ENCODE measurements around the gene RIPK4. TPM values are rescaled to one million over a fixed set of nuclear protein-coding genes. Genes with fewer than 3 reads are reported as not detected.

The RIPK4 gene
- polyA plus RNA-seq, 1 donor = 14.4 TPM

DNA sequence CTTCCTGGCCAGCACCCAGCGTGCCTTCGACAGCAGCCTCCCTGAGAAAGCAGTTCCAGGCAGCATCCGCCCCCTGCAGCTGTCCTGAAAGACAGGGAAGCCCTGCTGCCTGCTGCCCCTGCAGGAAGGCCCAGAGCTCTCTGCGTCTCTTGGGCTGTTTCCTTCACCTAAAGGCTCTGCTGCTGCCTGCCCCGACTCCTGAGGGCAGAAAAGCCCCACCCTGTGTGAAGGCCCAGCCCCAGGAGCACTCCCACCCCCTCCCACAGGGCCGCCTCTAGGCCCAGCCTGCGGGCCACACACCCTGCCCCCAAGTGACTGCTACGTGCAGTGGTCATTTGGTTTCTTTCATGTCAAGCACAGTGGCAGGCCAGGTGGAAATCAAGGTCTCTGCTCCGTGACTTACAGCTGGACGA lies 12.4 kb downstream of the RIPK4 start:
- DNase-seq = no peak

DNA sequence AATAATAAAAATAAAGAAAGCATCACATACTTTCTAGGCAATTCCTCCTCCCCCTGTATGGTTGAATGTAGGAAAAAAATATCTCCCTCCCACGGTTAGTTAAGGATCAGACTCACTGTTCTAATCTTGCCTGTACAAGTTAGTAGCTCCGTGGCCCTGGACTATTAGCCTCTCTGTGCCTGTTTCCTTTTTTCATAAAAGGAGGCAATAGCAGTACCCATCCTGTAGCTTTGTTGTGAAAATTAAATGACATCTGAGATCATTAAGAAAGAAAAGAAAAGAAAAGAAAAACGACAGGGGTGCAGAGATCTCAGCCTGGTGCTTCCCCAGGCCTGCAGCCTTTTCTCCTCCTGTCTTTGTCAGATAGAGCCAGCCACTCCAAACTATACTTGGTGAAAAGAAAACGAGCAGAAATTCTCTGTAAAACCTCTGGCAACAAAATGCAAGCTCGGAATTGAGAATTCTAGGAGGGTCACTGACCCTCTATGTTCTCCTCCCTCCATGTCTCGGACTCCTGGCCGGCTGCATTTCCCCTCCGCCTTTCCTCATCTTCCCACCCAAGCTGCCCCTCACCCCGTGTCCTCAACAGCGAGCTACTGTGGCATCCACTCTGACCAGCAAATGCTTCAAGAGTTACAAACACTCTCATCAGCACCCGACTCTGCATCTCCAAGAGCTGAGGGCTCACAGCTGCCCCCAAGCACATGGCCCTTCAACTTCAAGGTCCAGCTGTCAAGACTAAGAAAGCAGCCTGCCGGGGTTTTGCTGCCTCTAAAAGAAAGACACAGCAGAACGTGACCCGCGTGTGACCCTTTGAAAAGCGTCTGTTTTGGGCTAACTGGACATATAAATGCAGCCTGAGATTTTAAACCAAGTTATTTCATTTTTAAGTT lies 13.6 kb downstream of the RIPK4 start:
- DNase-seq = no peak

DNA sequence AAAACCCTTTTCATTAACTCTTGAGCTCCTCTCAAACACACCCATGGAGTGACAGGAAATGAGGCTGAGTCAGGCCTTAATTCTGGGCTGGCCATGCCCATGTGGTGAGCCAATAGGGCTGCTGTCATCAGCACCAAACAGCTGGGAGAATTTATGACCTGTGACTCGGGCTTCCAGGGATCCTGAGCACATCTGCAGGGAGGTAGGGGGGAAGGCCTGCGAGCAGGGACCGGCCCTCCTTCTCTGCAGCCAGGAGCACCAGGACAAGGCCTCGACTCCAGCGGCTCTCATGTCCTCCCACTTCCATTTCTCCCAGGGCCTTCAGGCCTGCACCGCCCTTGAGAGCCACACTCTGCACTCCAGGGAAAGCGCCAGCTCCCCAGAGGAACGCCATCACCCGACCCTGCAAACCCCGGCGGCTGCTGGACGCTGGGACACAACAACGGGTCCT lies 14.6 kb downstream of the RIPK4 start:
- DNase-seq = no peak

DNA sequence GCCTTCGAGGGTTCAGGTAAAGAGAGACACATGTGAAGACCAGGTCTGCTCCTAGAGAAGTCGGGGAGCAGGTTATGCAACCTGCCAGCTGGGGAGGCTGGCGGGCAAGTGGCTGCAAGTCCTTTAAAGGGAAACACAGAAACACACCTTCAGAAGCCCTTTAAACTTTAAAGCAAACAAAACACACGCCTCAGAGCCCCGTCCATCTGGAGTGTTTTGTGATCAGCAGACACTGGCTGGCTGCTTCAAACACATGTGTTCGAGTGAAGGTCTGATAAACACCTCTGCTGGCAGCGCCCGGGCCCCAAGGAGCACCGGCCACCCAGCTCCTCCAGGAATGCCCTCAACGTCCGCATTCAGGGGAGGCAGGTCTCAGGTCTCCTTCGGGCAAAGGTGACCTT lies 15.2 kb downstream of the RIPK4 start:
- DNase-seq = no peak

DNA sequence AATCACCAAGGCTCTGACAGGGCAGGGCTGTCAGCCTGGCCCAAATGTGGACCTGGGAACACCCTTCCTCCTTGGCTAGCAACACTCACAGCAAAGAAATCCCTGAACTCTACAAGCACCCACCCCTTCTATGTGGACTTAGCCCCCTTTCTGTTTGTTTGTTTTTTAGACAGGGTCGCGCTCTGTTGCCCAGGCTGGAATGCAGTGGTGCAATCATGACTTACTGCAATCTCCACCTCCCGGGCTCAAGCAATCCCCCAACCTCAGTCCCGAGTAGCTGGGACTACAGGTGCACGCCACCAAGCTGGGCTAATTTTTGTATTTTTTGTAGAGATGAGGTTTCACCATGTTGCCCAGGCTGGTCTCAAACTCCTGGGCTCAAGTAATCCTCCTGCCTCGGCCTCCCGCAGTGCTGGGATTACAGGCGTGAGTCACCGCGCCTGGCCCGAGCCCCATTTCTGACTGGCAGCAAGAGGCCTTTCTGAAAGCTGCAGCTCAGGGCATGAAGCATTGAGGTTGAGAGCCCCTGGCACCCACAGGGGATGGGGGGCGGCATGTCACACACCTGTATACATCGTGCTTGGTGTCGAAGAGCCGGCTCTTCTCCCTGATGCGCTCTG lies 16.2 kb downstream of the RIPK4 start:
- no peak for DNase-seq

DNA sequence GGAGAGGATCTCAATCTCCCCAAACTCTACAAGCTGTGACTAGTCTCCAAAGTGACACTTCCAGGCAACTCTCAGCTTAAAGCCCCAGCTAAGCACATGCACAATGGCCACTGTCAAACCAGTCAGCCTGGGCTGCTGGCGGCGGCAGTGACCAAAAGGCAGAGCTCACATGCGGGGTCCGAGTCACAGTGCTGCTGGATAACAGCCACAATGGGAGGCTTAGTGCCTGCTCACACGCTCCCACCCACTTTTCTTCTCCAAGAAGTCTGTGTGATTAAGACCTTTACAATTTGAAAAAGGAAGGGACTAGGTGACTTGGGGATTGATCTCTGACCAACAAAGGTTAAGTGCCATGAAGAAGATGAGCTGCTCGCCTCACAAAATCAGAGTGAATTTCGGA lies 16.8 kb downstream of the RIPK4 start:
- DNase-seq = no peak

DNA sequence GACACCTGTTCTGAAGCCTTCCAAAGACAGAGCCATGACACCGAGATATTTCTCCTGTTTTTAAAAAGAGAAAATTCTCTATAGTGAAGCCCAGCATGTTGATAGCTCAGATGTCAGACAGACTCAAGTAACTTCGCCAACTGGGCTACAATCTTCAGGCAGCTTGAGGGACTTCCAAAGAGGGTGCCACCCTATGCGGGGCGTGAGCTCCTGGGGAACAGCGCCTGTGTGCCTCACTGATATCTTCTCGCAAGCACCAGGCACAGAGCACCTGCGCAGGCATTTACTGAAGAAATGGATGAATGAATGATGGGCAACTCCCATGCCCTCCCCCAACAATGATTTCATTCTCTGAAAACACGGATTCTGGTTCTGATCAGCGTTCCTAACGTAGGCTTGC lies 17.6 kb downstream of the RIPK4 start:
- DNase-seq = no peak

DNA sequence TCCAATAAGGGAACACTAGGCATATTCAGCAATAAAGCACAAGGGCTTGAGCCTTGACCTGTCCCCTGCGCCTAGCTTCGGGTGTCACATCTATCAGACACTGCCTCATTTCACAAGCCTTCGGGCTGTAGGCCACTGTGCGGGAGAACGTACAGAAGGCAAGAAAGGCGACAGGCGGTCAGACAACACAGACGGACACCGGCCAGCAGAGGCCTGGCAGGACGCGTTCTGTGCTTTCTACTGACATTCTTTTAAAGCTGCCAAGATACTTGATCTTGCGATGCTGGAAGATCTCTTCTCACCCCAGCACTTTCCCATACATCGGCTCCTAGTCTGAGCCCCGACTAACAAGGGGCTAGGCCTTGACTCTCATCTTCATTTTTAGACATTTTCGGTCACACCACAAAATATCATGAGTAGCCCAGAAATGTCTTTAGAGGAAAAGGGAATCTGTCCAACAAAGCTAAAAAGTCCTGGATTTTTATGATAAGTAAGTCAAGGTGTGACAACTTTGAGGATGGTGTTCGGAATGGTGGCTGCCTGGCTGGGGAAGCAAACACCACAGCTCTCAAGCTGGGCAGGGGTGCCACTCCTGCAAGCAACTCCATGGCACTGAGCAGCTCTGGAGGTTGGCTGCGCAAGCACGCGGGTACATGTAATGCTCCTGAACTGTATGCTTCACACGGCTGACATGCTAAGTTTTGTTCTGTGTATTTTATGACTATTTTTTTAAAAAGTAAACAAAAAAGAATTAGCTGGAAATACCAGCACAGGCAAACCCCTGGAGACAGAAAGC lies 18.7 kb downstream of the RIPK4 start:
- DNase-seq = no peak

DNA sequence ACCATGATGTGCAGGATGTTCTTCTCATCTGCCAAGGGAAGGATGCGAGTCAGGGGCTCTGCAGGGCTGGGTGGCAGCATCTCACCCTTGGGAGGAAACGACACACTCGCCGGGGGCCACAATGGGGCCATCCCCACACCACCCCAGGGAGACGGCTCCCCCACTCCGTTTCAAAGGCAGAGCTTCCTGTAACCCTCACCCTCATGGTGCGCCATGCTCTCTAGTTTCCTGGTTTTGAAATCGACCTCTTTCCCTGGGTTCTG lies 20.2 kb downstream of the RIPK4 start:
- no peak for DNase-seq

DNA sequence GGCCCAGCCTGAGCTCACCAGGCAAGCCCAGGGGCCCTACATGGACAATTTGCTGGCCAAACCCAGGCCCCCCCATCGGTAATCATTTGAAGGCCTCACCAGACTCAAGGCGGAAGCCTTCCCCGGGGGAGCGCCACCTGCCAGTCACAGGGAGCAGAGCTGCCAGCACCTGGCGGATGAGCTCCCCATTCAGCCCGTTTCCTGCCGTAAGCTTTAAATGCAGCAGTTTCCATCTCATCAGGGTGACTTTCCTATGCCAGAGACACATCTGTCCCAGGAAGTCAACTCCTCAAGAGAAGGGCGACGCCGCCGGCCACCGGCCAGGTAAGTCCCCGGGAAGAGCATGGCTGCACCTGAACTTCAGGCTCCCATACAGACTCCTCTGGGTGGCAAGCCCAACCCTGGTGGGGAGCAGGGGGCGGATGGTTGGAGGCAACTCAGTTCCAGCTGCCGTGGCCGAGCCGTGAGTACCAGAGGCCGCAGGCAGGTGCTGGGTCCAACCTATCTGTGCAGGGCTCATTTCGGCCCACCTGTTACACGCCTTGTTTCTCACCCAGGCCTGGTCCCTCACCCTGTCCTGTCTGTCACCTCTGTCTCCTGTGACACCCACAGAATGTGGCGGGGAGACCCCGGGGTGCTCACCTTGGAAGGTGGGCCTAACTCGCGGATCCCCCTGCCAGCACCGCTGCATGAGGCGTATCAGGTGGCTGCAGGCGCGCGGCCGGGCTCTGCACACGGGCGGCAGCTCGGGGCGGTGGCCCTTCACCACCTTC lies 20.7 kb downstream of the RIPK4 start:
- DNase-seq = no peak

DNA sequence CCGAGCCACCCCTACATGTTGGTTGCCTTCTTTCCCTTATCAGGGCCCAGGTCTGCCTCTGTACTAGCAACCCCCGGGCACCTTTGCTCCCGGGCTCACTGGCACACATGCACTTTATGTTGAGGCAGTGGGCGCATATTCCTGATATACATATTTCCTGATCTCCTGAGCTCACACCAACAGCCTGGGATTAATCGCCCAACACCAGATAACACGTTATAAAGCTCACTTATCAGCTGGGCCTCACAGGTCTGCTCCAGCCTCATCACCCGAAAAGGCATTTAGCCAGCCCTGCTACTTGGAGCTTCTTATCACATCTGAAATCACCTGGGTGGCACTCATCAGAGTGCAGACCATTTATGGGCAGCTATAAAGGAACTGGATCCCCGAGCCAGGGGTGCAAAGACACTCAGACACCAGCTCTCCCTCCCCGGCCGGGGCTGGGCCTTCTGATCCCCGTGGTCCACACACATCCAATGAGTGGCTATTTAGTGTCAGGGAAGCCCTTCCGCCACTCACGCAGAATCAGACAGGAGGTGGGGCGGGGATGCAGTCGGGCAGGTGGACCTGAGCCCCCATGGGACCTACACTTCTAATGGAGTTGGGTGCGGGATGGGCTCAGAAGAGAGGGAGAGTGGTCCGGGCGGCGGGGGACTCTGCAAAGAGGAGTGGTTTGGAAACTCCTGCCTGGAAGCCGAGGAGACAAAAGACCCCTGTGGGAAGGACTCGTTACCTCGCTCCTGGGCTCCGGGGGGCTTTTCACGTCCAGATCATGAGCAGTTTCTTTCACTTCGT lies 21.6 kb downstream of the RIPK4 start:
- DNase-seq = no peak

DNA sequence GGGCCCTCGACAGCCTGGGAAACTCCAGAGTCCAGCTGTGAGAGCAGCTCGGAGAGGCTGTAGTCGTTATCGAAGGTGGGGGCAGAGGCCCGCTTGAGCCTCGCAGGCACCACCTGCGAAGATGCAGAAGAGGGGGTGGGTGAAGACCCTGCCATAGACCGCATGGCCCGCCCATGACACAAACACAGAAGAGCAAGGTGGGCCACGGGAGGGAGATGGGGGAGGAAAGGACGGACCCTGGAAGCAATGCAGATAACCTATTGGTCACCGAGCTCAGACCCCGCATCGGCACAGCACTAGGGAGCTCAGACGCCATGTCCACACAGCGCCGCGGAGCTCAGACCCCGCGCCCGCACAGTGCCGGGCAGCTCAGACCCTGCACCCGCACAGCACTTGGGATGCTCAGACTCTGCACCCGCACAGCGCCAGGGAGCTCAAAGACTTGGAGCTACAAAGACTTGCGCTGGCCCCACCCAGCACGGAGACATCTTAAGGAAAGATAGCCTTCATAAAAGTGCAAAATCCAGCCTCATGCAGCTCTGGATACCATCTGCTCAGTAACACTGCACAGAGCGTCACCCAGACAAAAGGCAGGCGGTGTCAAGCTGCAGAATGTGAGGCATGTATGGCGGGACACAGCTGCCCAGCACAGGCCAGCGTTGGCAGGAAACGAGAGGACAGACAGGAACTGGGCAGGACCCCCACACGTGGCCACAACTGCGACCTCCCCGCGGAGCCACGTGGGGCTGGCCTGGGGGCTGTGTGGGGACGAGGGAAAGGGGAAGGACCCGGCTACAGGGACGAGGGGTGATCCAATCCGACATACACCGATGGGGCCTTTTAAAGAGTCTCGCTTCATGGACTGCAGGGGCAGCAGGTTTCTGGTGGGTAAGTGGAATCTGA lies 22.6 kb downstream of the RIPK4 start:
- DNase-seq = no peak

DNA sequence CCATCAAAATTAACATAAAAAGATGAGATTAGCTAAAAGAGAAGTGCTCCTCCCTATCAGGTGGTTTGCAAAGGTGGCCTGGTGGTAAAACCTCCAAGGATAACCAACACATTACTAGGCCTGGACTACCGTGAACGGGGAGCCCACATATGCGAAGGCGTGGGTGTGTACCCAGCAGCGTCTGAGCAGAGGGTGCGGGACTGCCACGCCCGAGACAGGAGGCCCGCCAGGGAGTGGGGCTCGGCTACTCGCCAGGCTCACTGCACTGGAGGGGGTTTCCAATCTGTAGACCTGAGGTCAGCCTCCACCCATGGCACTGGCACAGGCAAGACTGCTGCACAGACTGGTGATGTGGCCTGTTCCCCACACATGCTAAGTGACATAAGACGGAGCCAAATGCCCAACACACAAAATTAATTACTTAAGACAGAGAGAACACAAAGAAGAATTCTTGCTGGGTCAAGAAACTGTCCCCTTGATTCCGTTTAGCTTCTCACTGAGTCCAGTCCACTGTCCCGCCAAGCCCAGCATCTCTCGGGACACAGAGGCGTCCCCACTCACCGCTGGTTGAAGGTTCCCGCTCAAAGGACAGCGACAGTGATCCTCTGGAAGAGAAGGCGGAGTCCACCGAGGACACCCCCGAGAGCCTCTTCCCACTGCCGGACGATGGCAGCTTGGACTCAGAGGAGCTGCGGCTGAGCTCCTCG lies 23.4 kb downstream of the RIPK4 start:
- DNase-seq = no peak

DNA sequence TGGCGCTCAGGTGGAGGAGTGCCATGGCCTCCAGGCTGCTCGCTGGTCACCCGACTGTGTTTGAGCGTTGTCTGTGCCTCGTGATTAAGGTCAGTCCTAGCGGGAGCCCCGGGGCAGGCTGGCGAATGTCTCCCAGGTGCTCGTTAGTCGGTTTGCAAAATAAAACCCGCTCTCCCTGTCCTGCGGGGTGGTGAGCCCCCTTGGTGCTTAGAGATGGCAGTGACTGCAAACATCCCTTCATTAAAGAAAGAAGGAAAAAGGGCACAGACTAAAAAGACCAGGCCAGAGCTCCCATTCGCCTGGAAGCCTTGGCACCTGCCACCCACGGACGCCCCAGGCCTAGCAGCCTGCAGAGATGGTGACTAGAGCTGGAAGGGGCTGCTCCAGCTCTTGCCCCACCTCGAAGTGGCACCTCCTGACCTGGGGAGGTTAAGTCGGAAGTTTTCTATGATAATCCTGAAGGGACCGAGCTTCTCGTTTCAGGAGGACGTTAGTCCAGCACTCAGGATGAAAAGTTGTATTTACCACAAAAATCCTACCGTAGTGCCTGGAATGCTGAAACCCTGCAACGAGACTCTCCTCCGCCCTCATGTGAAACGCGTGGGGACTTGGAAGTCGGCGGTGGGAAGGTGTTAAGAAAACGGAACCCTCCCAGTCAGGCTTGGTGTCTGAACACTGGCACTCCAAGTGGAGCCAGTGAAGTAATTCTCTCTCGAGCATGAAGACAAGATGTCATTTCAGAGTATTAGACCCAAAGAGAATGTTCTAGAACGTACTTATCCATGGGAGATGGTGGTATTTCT lies 24.6 kb downstream of the RIPK4 start:
- DNase-seq = no peak

DNA sequence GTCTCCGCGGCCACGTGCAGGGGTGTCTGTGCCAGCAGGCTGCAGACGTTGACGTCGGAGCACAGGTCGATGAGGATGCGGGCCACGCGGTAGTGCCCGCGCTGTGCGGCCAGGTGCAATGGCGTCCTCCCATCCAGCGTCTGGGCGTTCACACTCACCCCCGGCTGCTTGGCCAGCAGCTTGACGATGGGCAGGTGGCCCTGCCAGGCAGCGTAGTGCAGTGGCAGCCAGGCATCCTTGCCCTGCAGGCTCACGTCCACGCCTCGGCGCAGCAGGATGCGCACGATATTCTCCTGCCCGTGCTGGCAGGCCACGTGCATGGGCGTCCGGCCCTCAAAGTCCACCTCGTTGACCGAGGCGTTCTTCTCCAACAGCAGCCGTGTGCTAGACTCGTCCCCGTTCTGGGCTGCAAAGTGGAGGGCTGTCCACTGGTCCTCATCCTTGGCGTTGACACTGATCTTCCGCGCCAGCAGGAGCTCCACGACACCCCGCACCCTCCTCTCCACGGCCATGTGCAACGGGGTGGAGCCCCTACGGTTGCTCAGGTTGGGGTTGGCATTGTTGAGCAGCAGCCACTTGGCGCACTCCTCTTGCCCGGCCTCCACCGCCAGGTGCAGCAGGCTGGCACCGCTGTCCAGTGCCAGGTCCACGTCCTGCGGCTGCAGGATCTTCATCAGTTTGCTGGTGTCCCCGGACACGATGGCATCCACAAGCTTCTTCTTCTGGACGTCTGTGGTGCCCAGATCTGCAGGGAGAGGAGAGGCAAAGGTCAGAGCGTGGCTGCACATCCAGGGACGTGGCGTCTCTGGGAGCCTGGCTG lies 25.4 kb downstream of the RIPK4 start:
- no peak for DNase-seq

DNA sequence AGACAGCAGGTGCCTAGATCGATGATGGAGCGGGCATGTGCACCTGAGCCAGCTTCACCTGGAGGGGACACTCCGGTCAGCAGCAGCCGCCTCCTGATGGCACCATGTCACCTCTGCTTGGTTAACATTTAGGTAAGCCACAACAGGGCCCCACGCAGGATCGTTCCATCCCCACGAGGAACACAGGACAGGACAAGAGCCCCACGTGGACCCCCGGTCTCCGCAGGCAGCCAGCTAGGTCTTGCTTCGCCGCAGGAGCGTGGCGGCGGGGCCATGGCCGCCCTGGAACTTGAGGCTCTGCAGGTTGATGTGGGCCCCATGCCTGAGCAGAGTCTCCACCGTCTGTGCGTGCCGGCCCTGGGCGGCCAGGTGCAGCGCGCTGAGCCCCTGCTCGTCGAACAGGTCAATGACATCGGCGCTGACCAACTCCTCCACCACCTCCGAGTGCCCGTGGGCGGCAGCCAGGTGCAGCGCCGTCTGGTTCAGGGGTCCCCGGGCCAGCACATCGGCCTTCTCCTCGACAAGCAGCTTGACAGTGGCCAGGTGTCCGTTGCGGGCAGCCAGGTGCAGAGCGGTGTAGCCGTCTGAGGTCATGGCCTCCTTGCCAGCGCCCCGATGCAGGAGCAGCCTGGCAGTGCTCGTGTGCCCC lies 26.1 kb downstream of the RIPK4 start:
- no peak for DNase-seq

DNA sequence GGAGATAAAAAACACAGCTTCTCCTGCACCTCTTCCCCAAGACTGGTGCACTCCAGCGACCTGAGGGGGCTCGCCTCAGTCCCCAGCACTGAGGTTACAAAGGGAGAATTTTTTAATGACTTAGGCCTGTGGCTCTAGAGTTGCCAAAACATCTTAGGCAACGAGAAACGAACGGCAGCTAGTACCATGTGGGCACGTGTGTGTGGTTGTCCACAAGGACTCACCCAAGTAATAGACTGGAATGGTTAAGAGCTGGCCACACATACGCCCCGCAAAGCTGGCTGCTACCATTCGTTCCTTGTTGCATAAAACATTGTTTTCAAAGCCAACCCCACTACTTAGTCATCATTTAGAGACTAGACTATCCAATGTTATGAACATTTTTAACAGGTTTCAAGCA lies 26.9 kb downstream of the RIPK4 start:
- DNase-seq = no peak

All from left kidney (tissue), 2 donors.